CD14-positive monocyte (primary cell): ENCODE data around the gene ELSPBP1. TPM values are rescaled to one million over a fixed set of nuclear protein-coding genes. Genes with fewer than 3 reads are reported as not detected.

Experiments
- DNase-seq, 3 donors: peaks; one replicate each; pipeline ENCODE4 v3.0.0-alpha.2; 2011 to 2022
- H2AFZ ChIP-seq: 2 replicates; pipeline ENCODE4 v1.6.0; 2012; ENCODE audit warnings: mild to moderate bottlenecking, low read depth, low read length, inconsistent platforms; ENCODE audit not compliant: insufficient read depth, poor library complexity, severe bottlenecking
- H3K27ac ChIP-seq, 2 donors: 1 replicate in 1 of 2; 2 replicates in 1 of 2; pipeline ENCODE4 v1.5.1; 2012 to 2013; ENCODE audit warnings: low read length in 2 of 2, control low read depth in 1 of 2, inconsistent platforms in 1 of 2, low read depth in 1 of 2, mild to moderate bottlenecking in 1 of 2
- H3K27me3 ChIP-seq, 2 donors: one replicate each; pipeline versions ENCODE4 v1.6.0 to v1.6.1; 2011 to 2013; ENCODE audit warnings: low read length in 2 of 2; ENCODE audit not compliant: control insufficient read depth in 2 of 2, insufficient read depth in 2 of 2
- H3K36me3 ChIP-seq, 2 donors: replicated peaks in 1 of 2; 1 replicate in 1 of 2; 2 replicates in 1 of 2; pipeline versions ENCODE4 v1.5.1 to v1.6.1; 2012 to 2013; ENCODE audit warnings: low read length in 2 of 2, control low read depth in 1 of 2, inconsistent platforms in 1 of 2, mild to moderate bottlenecking in 1 of 2; ENCODE audit not compliant: insufficient read depth in 2 of 2, control insufficient read depth in 1 of 2
- H3K4me1 ChIP-seq, 2 donors: 1 replicate in 1 of 2; 2 replicates in 1 of 2; pipeline versions ENCODE4 v1.5.1 to v1.6.1; 2012 to 2013; ENCODE audit warnings: low read length in 2 of 2, control low read depth in 1 of 2, inconsistent platforms in 1 of 2, mild to moderate bottlenecking in 1 of 2, moderate library complexity in 1 of 2; ENCODE audit not compliant: insufficient read depth in 2 of 2, control insufficient read depth in 1 of 2
- H3K4me2 ChIP-seq: replicated peaks from 2 replicates; pipeline ENCODE3; 2012; ENCODE audit warnings: low read length, moderate library complexity, mild to moderate bottlenecking; ENCODE audit not compliant: poor library complexity, severe bottlenecking; ENCODE audit errors: extremely low read depth
- H3K4me3 ChIP-seq, 3 experiments: fragments of 200-600 bp in 1 of 3; sonication (generic) in 1 of 3; replicated peaks in 1 of 3; 1 replicate in 2 of 3; 2 replicates in 1 of 3; pipeline ENCODE4 v1.5.1; 2011 to 2013; ENCODE audit warnings: low read length in 3 of 3, mild to moderate bottlenecking in 3 of 3, control low read depth in 2 of 3, low read depth in 2 of 3, inconsistent platforms in 1 of 3, moderate library complexity in 1 of 3
- H3K79me2 ChIP-seq: 2 replicates; pipeline ENCODE4 v1.6.0; 2012; ENCODE audit warnings: mild to moderate bottlenecking, control low read depth, inconsistent platforms, low read length, moderate library complexity; ENCODE audit not compliant: insufficient read depth
- H3K9ac ChIP-seq: 2 replicates; pipeline ENCODE4 v1.6.0; 2017; ENCODE audit warnings: low read length, mild to moderate bottlenecking; ENCODE audit not compliant: insufficient read depth, poor library complexity, severe bottlenecking
- H3K9me3 ChIP-seq, 2 donors: replicated peaks in 1 of 2; 1 replicate in 1 of 2; 2 replicates in 1 of 2; pipeline versions ENCODE4 v1.5.1 to v1.6.1; 2012 to 2013; ENCODE audit warnings: low read length in 2 of 2, control low read depth in 1 of 2; ENCODE audit not compliant: control insufficient read depth in 1 of 2, insufficient read depth in 1 of 2
- H4K20me1 ChIP-seq: 2 replicates; pipeline ENCODE4 v1.6.0; 2012; ENCODE audit warnings: mild to moderate bottlenecking, low read length, control low read depth, moderate library complexity; ENCODE audit not compliant: insufficient read depth
- H3K27ac Mint-ChIP-seq, 7 donors: one replicate each; pipeline ENCODE4 v1.8.0; 2020; ENCODE audit warnings: mild to moderate bottlenecking in 7 of 7, mixed read lengths in 7 of 7, moderate library complexity in 6 of 7, inconsistent platforms in 2 of 7
- H3K27me3 Mint-ChIP-seq, 3 donors: one replicate each; pipeline ENCODE4 v1.8.0; 2021 to 2022; ENCODE audit warnings: low read depth in 3 of 3, mild to moderate bottlenecking in 3 of 3, mixed read lengths in 3 of 3, moderate library complexity in 3 of 3, inconsistent platforms in 1 of 3
- H3K36me3 Mint-ChIP-seq, 2 donors: one replicate each; pipeline ENCODE4 v1.8.0; 2020; ENCODE audit warnings: mixed read lengths in 2 of 2, inconsistent platforms in 1 of 2, mild to moderate bottlenecking in 1 of 2
- H3K4me1 Mint-ChIP-seq: one replicate; pipeline ENCODE4 v1.8.0; 2020; ENCODE audit warnings: mild to moderate bottlenecking, mixed read lengths
- H3K4me3 Mint-ChIP-seq, 2 donors: one replicate each; pipeline ENCODE4 v1.8.0; 2020; ENCODE audit warnings: mild to moderate bottlenecking in 2 of 2, mixed read lengths in 2 of 2, moderate library complexity in 1 of 2
- H3K9me3 Mint-ChIP-seq, 7 donors: one replicate each; pipeline ENCODE4 v1.8.0; 2020 to 2022; ENCODE audit warnings: mixed read lengths in 7 of 7, mild to moderate bottlenecking in 6 of 7, moderate library complexity in 6 of 7, inconsistent platforms in 2 of 7
- CTCF ChIP-seq: fragments of 200-600 bp; IDR thresholded peaks from one replicate; pipeline ENCODE4 v1.8.0; 2022; ENCODE audit warnings: antibody characterized with exemption, mild to moderate bottlenecking
- WGBS: methylation state at CpG from one replicate; pipeline ENCODE4 v1.1.5; 2013; ENCODE audit warnings: missing lambda C conversion rate; ENCODE audit not compliant: insufficient coverage; 5-methylcytosine and 5-hydroxymethylcytosine counted together
- intact Hi-C, 2 donors: fragments of 100-400 bp; cut with micrococcal nuclease; formaldehyde crosslinking; loops; one replicate each; pipeline versions ENCODE4 v1.15.0 to v1.15.1; 2023
- polyA plus RNA-seq, 3 donors: library from polyadenylated mRNA; depleted of rRNA in 1 of 3; unstranded in 2 of 3; stranded (reverse) in 1 of 3; fragments of 300-500 nt in 2 of 3; fragments of >200 nt in 1 of 3; fragmentation: Illumina TruSeq in 2 of 3; gene quantifications; 1 replicate in 2 of 3; 2 replicates in 1 of 3; pipeline ENCODE4 v1.2.3, GENCODE V29; 2012 to 2021

The ELSPBP1 gene
- polyA plus RNA-seq, 3 donors: not detected

- Histone ChIP-seq H3K9me3 (no peaks in the 10 kb centered on the region), H3K4me3 (no peak overlapping the region), H2AFZ (no peak overlapping the region), H3K36me3 (no peaks in the 10 kb centered on the region), H3K27ac (no peak overlapping the region), H3K79me2 (no peaks in the 10 kb centered on the region), H3K4me1 (no peaks in the 10 kb centered on the region), H3K9ac (no peak overlapping the region), H3K4me2 (no peak overlapping the region), H4K20me1 (no peaks in the 10 kb centered on the region), H3K27me3 (peaks cover under 1 to 2% of the 10 kb centered on the region in 2 donors)
- peaks cover 0 to 3% (median 0%) of the 10 kb centered on the region in 7 donors for H3K9me3 Mint-ChIP-seq
- intact Hi-C loops: no loop called here
- DNase-seq: no peak
- WGBS: no CpG with 5 or more reads among the region's 3 CpGs
- H3K4me3 Mint-ChIP-seq: no peak overlapping the region
- H3K4me1 Mint-ChIP-seq: no peaks in the 10 kb centered on the region
- no peak for TF ChIP-seq CTCF
- peaks cover 5 to 10% (median 9%) of the 10 kb centered on the region in 3 donors for H3K27me3 Mint-ChIP-seq
- H3K27ac Mint-ChIP-seq: peak overlapping the region in 1 of 7 donors; percentile 14
- H3K36me3 Mint-ChIP-seq: no peaks in the 10 kb centered on the region
Measured at GRCh38 chr19:48020686-48021085, 26.3 kb downstream of the ELSPBP1 start.

- H3K4me3 Mint-ChIP-seq: no peak overlapping the region
- peaks cover 0 to 8% (median 5%) of the 10 kb centered on the region in 3 donors for H3K27me3 Mint-ChIP-seq
Measured at GRCh38 chr19:48023011-48023410, 28.6 kb downstream of the ELSPBP1 start.

More at GRCh38 chr19:48023011-48023410, 28.6 kb downstream of the ELSPBP1 start:
- Histone ChIP-seq H3K27me3 (peaks cover 0 to 3% of the 10 kb centered on the region in 2 donors), H3K36me3 (no peaks in the 10 kb centered on the region), H4K20me1 (no peaks in the 10 kb centered on the region), H2AFZ (no peak overlapping the region), H3K27ac (no peak overlapping the region), H3K4me1 (no peaks in the 10 kb centered on the region), H3K9me3 (no peaks in the 10 kb centered on the region), H3K9ac (no peak overlapping the region), H3K4me2 (no peak overlapping the region), H3K79me2 (no peaks in the 10 kb centered on the region), H3K4me3 (no peak overlapping the region)
- no peak for DNase-seq
- Mint-ChIP-seq H3K36me3 (no peaks in the 10 kb centered on the region), H3K27ac (no peak overlapping the region), H3K4me1 (no peaks in the 10 kb centered on the region), H3K9me3 (peaks cover 0 to 3% (median 0%) of the 10 kb centered on the region in 7 donors)
- intact Hi-C loops: no loop called here
- 70% methylated on average over 2 of the region's 2 CpGs for WGBS
- no peak for TF ChIP-seq CTCF
